ENCODE measurements around the gene MTUS2. TPM values are rescaled to one million over a fixed set of nuclear protein-coding genes. Genes with fewer than 3 reads are reported as not detected.

The MTUS2 gene
- total RNA-seq, 1 donor from 2014 or later = 0.67 TPM

DNA sequence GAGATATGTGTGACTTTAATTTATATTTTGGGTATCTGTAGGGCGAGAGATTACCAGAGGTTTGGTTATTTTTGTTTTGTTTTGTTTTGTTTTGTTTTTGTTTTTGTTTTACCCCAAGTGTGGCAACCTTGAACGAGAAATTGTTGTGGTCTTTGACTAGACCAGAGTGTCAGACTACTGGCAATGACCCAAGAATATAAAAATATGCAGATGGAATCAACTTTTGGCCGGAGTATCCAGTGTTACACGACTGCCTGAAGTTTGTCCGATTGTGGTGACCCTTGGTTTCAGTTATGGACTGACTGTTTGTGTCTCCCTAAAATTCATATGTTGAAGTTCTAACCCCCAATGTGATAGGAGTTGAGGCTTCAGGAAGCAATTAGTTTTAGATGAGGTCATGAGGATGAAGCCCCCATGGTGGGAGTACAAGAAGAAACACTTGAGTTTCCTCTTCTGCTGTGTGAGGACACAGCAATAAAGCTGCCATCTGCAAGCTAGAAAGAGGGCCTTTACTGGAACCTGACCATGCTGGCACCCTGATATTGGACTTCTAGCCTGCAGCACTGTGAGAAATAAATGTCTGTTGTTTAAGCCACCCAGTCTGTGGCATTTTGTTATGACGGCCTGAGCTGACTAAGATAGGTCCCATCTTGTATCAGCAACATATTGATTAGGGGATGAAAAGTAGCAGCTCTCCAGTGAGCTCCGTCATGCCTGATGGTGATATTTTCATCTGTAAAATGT lies 261.7 kb downstream of the MTUS2 start:
- DNase-seq (ENCODE audit: low spot score) = no peak
- H3F3A ChIP-seq (ENCODE audit: low read depth) = no peaks in the 10 kb centered on the region
- no peaks in the 10 kb centered on the region for H3K9me3 ChIP-seq (ENCODE audit: low read depth)
- no peaks in the 10 kb centered on the region for H3K4me1 ChIP-seq
- H3K79me2 ChIP-seq (ENCODE audit: low read depth) = no peaks in the 10 kb centered on the region
- H2AFZ ChIP-seq (replicated peaks) = no peak overlapping the region
- no peak overlapping the region for H3K4me3 Mint-ChIP-seq
- H3K27me3 Mint-ChIP-seq (ENCODE audit: insufficient read depth, low read depth) = no peaks in the 10 kb centered on the region
- no peak overlapping the region for H3K9ac ChIP-seq
- H3K9me3 Mint-ChIP-seq = no peaks in the 10 kb centered on the region
- H3K36me3 Mint-ChIP-seq = no peaks in the 10 kb centered on the region
- H3K4me2 ChIP-seq = no peak overlapping the region
- H3K4me3 ChIP-seq = no peak overlapping the region
- no peak overlapping the region for H3K27ac Mint-ChIP-seq
- H3K4me1 Mint-ChIP-seq = no peaks in the 10 kb centered on the region
- no peak overlapping the region for H3K27ac ChIP-seq
- no peak for TF ChIP-seq EZH2phosphoT487 (IDR thresholded peaks at IDR 0.05)
- TF ChIP-seq, protein P1, sequence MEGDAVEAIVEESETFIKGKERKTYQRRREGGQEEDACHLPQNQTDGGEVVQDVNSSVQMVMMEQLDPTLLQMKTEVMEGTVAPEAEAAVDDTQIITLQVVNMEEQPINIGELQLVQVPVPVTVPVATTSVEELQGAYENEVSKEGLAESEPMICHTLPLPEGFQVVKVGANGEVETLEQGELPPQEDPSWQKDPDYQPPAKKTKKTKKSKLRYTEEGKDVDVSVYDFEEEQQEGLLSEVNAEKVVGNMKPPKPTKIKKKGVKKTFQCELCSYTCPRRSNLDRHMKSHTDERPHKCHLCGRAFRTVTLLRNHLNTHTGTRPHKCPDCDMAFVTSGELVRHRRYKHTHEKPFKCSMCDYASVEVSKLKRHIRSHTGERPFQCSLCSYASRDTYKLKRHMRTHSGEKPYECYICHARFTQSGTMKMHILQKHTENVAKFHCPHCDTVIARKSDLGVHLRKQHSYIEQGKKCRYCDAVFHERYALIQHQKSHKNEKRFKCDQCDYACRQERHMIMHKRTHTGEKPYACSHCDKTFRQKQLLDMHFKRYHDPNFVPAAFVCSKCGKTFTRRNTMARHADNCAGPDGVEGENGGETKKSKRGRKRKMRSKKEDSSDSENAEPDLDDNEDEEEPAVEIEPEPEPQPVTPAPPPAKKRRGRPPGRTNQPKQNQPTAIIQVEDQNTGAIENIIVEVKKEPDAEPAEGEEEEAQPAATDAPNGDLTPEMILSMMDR (IDR thresholded peaks at IDR 0.05) = no peak
- no peak for TF ChIP-seq EZH2 (IDR thresholded peaks at IDR 0.05)
- H3K27me3 ChIP-seq = no peaks in the 10 kb centered on the region
- H4K20me1 ChIP-seq (ENCODE audit: low read depth) = no peaks in the 10 kb centered on the region
- H3K36me3 ChIP-seq = no peaks in the 10 kb centered on the region

DNA sequence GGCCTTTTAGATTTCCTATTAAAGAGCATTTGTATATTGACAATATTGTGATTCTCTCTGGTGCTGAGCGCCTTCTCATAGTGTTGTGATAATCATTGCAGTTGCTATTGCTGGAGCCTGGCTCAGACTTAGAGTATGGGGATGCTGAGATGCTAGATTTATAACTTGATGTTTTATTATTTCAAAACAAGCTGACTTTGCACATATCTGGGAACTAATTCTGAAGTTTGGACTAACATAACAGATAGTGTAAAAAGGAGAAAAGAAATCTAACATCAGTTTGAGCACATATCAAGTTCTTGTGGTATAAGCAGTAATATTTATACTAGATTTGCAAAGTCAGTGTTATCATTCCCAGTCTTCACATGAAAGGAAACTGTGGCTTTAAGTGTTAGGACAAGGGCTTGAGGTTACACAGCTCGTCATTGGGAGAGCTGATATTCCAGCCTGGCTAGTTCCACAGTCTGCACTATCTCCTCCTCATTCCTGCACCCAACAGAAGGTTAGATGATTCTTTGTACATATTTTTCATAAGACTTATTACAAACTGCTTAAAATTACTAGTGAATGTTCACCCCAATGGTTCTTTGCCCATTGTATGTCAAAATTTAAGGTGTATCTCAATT lies 279.8 kb downstream of the MTUS2 start:
- TF ChIP-seq EZH2 (IDR thresholded peaks at IDR 0.05) = no peak
- TF ChIP-seq, protein P1 (IDR thresholded peaks at IDR 0.05) = no peak
- TF ChIP-seq EZH2phosphoT487 (IDR thresholded peaks at IDR 0.05) = no peak

DNA sequence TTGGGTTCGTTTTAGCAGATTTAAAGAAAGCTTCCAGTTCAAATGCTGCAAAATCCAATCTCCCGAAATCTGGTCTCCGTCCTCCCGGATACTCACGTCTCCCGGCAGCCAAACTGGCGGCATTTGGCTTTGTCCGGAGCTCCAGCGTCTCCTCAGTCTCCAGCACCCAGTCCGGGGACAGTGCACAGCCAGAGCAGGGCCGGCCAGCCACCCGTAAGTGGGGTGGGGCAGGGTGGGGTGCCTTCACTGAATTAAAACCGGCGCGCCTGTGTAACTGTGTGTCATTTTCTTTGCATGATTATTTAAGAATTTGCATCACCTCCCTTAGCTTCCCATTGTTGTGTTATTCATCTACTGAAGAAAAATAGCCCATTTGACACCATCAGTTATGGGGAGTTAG lies 280.6 kb downstream of the MTUS2 start:
- Histone ChIP-seq H3K9ac (no peak overlapping the region), H2AFZ (replicated peaks) (no peak overlapping the region), H3K9me3 (ENCODE audit: low read depth) (no peaks in the 10 kb centered on the region), H3K79me2 (ENCODE audit: low read depth) (no peaks in the 10 kb centered on the region), H3K4me2 (no peak overlapping the region), H3F3A (ENCODE audit: low read depth) (no peaks in the 10 kb centered on the region), H4K20me1 (ENCODE audit: low read depth) (no peaks in the 10 kb centered on the region), H3K4me3 (no peak overlapping the region), H3K27me3 (no peaks in the 10 kb centered on the region), H3K36me3 (no peaks in the 10 kb centered on the region), H3K4me1 (peaks cover 5% of the 10 kb centered on the region), H3K27ac (no peak overlapping the region)
- H3K4me3 Mint-ChIP-seq = no peak overlapping the region
- TF ChIP-seq EZH2 (IDR thresholded peaks at IDR 0.05) = no peak
- TF ChIP-seq, protein P1 (IDR thresholded peaks at IDR 0.05) = no peak
- TF ChIP-seq EZH2phosphoT487 (IDR thresholded peaks at IDR 0.05) = no peak
- H3K27me3 Mint-ChIP-seq (ENCODE audit: insufficient read depth, low read depth) = no peaks in the 10 kb centered on the region
- no peaks in the 10 kb centered on the region for H3K9me3 Mint-ChIP-seq
- DNase-seq (ENCODE audit: low spot score) = no peak
- H3K27ac Mint-ChIP-seq = no peak overlapping the region
- H3K36me3 Mint-ChIP-seq = no peaks in the 10 kb centered on the region
- no peaks in the 10 kb centered on the region for H3K4me1 Mint-ChIP-seq

More for the DNA sequence above, 279.8 kb downstream of the MTUS2 start:
- Histone ChIP-seq H3K27ac (no peak overlapping the region), H3K79me2 (ENCODE audit: low read depth) (no peaks in the 10 kb centered on the region), H3K27me3 (no peaks in the 10 kb centered on the region), H3F3A (ENCODE audit: low read depth) (no peaks in the 10 kb centered on the region), H2AFZ (replicated peaks) (no peak overlapping the region), H3K9ac (no peak overlapping the region), H3K4me1 (peaks cover 5% of the 10 kb centered on the region), H4K20me1 (ENCODE audit: low read depth) (no peaks in the 10 kb centered on the region), H3K36me3 (no peaks in the 10 kb centered on the region), H3K4me2 (no peak overlapping the region), H3K9me3 (ENCODE audit: low read depth) (no peaks in the 10 kb centered on the region), H3K4me3 (no peak overlapping the region)
- H3K9me3 Mint-ChIP-seq = no peaks in the 10 kb centered on the region
- no peaks in the 10 kb centered on the region for H3K4me1 Mint-ChIP-seq
- no peak overlapping the region for H3K4me3 Mint-ChIP-seq
- no peaks in the 10 kb centered on the region for H3K36me3 Mint-ChIP-seq
- no peak overlapping the region for H3K27ac Mint-ChIP-seq
- no peaks in the 10 kb centered on the region for H3K27me3 Mint-ChIP-seq (ENCODE audit: insufficient read depth, low read depth)
- no peak for DNase-seq (ENCODE audit: low spot score)

Measured in neural progenitor cell (in vitro differentiated cells).